Gastrocnemius medialis (tissue), 4 donors: ENCODE results near the gene PDE4D.

Experiments
- CTCF ChIP-seq, 5 experiments: fragments of 450-650 bp in 3 of 5; fragments of 200-600 bp in 2 of 5; sonication (generic) in 2 of 5; IDR thresholded peaks in 4 of 5; conservative IDR thresholded peaks in 1 of 5; 1 replicate in 4 of 5; 2 replicates in 1 of 5; pipeline ENCODE4 v1.5.1; 2016 to 2019; ENCODE audit warnings: antibody characterized with exemption in 5 of 5, mild to moderate bottlenecking in 3 of 5, moderate library complexity in 3 of 5
- POLR2A ChIP-seq, 2 donors: fragments of 450-650 bp; IDR thresholded peaks; one replicate each; pipeline ENCODE4 v1.6.1; 2017; ENCODE audit warnings: antibody characterized with exemption in 2 of 2, mild to moderate bottlenecking in 2 of 2, moderate library complexity in 2 of 2

GRCh38 chr5:59790776-59791475, 102.6 kb downstream of the PDE4D start:
- no peak for TF ChIP-seq CTCF (IDR thresholded peaks at IDR 0.05 in 4 of 5, conservative IDR thresholded peaks at IDR 0.05 in 1 of 5)
- no peak for TF ChIP-seq POLR2A (IDR thresholded peaks at IDR 0.05)
